A549 (cell line): ENCODE results near the gene SUPT4H1. TPM values are rescaled to one million over a fixed set of nuclear protein-coding genes. Genes with fewer than 3 reads are reported as not detected.

Experiments
- ATAC-seq, 2 experiments: fragments of 200-7000 bp in 1 of 2; fragments of >200 bp in 1 of 2; cut with Nextera tagmentation in 1 of 2; cut with Tn5 transposase in 1 of 2; 3 replicates each; pipeline versions ENCODE4 v1.8.0 to v1.9.1; 2018 to 2020; ENCODE audit warnings: mild to moderate bottlenecking in 1 of 2, moderate library complexity in 1 of 2
- CTCF ChIA-PET: fragments of 300-600 bp; sonication (Branson Sonifier 250); formaldehyde crosslinking; extraction: SDS; loops from one replicate; lab custom pipeline; 2021; ENCODE audit warnings: antibody characterized with exemption, inconsistent platforms; lab: Yijun Ruan, JAX
- POLR2A ChIA-PET: fragments of 350-600 bp; formaldehyde crosslinking; extraction: SDS; loops from one replicate; lab custom pipeline; 2021; ENCODE audit warnings: antibody characterized with exemption, inconsistent platforms; lab: Yijun Ruan, JAX
- DNase-seq, 2 experiments: peaks; one replicate each; pipeline versions ENCODE4 v3.0.0 to v3.0.0-alpha.2; 2011 to 2016; ENCODE audit warnings: low read depth in 1 of 2, low spot score in 1 of 2
- FAIRE-seq: peaks from 2 replicates; lab custom pipeline; 2011; peaks lifted over from hg19 to GRCh38; lab: Jason Lieb, UNC
- H3K27ac ChIP-seq, 2 experiments: fragments of >200 bp; sonication (Bioruptor Twin); formaldehyde crosslinking; 3 replicates each; pipeline ENCODE4 v1.5.1; 2016 to 2017
- H3K4me1 ChIP-seq: fragments of >200 bp; sonication (Bioruptor Twin); formaldehyde crosslinking; 3 replicates; pipeline ENCODE4 v1.6.1; 2016
- H3K4me2 ChIP-seq: fragments of >200 bp; sonication (Bioruptor Twin); formaldehyde crosslinking; 3 replicates; pipeline ENCODE4 v1.6.1; 2016
- H3K4me3 ChIP-seq: fragments of >200 bp; sonication (Bioruptor Twin); formaldehyde crosslinking; 3 replicates; pipeline ENCODE4 v1.5.1; 2016
- H3K9me3 ChIP-seq: fragments of >200 bp; sonication (Bioruptor Twin); formaldehyde crosslinking; 3 replicates; pipeline ENCODE4 v1.6.1; 2016
- BHLHE40 ChIP-seq: IDR thresholded peaks from 2 replicates; pipeline ENCODE4 v1.6.1; 2012; ENCODE audit warnings: low read depth, low read length, inconsistent platforms
- CBX8 ChIP-seq: fragments of 200-600 bp; sonication (generic); IDR thresholded peaks from 2 replicates; pipeline ENCODE4 v1.6.1; 2016
- CEBPB ChIP-seq, 2 experiments: fragments of >200 bp in 1 of 2; sonication (Bioruptor Twin) in 1 of 2; formaldehyde crosslinking in 1 of 2; IDR thresholded peaks; 2 replicates each; pipeline ENCODE4 v1.6.1; 2012 to 2016
- CHD4 ChIP-seq: fragments of 200-600 bp; sonication (generic); IDR thresholded peaks from 2 replicates; pipeline ENCODE4 v1.6.1; 2016; ENCODE audit warnings: antibody characterized with exemption, mild to moderate bottlenecking, borderline replicate concordance
- EHMT2 ChIP-seq: fragments of 200-600 bp; sonication (generic); IDR thresholded peaks from 2 replicates; pipeline ENCODE4 v1.6.1; 2016; ENCODE audit warnings: antibody characterized with exemption, low read depth, mild to moderate bottlenecking, moderate library complexity
- FOSB ChIP-seq: fragments of 250-450 bp; sonication (Bioruptor Pico); IDR thresholded peaks from 2 replicates; pipeline ENCODE4 v1.5.0; 2020; ENCODE audit warnings: mild to moderate bottlenecking, moderate library complexity
- FOSL2 ChIP-seq, 2 experiments: fragments of 450-650 bp in 1 of 2; fragments of >200 bp in 1 of 2; sonication (Bioruptor Twin) in 1 of 2; formaldehyde crosslinking; IDR thresholded peaks; 2 replicates each; pipeline versions ENCODE4 v1.5.0 to v1.6.1; 2016 to 2020; ENCODE audit warnings: mild to moderate bottlenecking in 1 of 2, moderate library complexity in 1 of 2
- FOXS1 ChIP-seq: fragments of 250-450 bp; sonication (Bioruptor Pico); IDR thresholded peaks from 2 replicates; pipeline ENCODE4 v1.5.0; 2020; ENCODE audit warnings: mild to moderate bottlenecking, moderate library complexity
- GATA3 ChIP-seq: IDR thresholded peaks from 2 replicates; pipeline ENCODE4 v1.6.1; 2012; ENCODE audit warnings: borderline replicate concordance
- HES2 ChIP-seq: fragments of >200 bp; sonication (Bioruptor Twin); formaldehyde crosslinking; IDR thresholded peaks from 2 replicates; pipeline ENCODE4 v1.6.1; 2016
- HOXA7 ChIP-seq: fragments of 250-450 bp; sonication (Bioruptor Pico); IDR thresholded peaks from 2 replicates; pipeline ENCODE4 v1.5.0; 2020; ENCODE audit warnings: mild to moderate bottlenecking, moderate library complexity
- KDM1A ChIP-seq: fragments of 200-600 bp; sonication (generic); IDR thresholded peaks from 2 replicates; pipeline ENCODE4 v1.6.1; 2016; ENCODE audit warnings: low read depth, mild to moderate bottlenecking
- MAFK ChIP-seq: fragments of 450-650 bp; IDR thresholded peaks from 2 replicates; pipeline ENCODE4 v1.6.1; 2014; ENCODE audit not compliant: partially characterized antibody
- MAZ ChIP-seq: fragments of 150-350 bp; IDR thresholded peaks from 2 replicates; pipeline ENCODE4 v1.6.1; 2014; ENCODE audit warnings: antibody characterized with exemption, low read depth, low read length, borderline replicate concordance
- NPAS2 ChIP-seq: fragments of 250-450 bp; sonication (Bioruptor Pico); IDR thresholded peaks from 2 replicates; pipeline ENCODE4 v1.8.0; 2022; ENCODE audit warnings: mild to moderate bottlenecking, moderate library complexity, borderline replicate concordance
- POLR2AphosphoS2 ChIP-seq: conservative IDR thresholded peaks from 2 replicates; pipeline ENCODE4 v1.6.1; 2012; ENCODE audit warnings: low read length, improper control_type of control experiment, inconsistent platforms
- RCOR1 ChIP-seq: fragments of 150-350 bp; IDR thresholded peaks from 2 replicates; pipeline ENCODE4 v1.6.1; 2014; ENCODE audit warnings: antibody characterized with exemption, low read length, low read depth
- TFCP2L1 ChIP-seq: fragments of 250-450 bp; sonication (Bioruptor Pico); IDR thresholded peaks from 2 replicates; pipeline ENCODE4 v1.5.0; 2021; ENCODE audit warnings: mild to moderate bottlenecking
- ZC3H11A ChIP-seq: fragments of 450-650 bp; IDR thresholded peaks from 2 replicates; pipeline ENCODE4 v1.6.1; 2014; ENCODE audit warnings: antibody characterized with exemption, mild to moderate bottlenecking
- ZSCAN20 ChIP-seq: fragments of 250-450 bp; sonication (Bioruptor Pico); IDR thresholded peaks from 2 replicates; pipeline ENCODE4 v1.8.0; 2022; ENCODE audit warnings: mild to moderate bottlenecking, moderate library complexity
- WGBS: methylation state at CpG from one replicate; pipeline ENCODE4 v1.1.6; 2017; ENCODE audit errors: missing lambda C conversion rate; 5-methylcytosine and 5-hydroxymethylcytosine counted together
- polyA plus RNA-seq, 4 experiments: library from polyadenylated mRNA; depleted of rRNA in 3 of 4; stranded (reverse); fragments of >200 nt; fragmentation: RNase III in 1 of 4; extraction: RNeasy Plus Mini Kit Qiagen cat#74134 plus additional on column Dnase treatment in 1 of 4; gene quantifications; 2 replicates in 3 of 4; 3 replicates in 1 of 4; pipeline ENCODE4 v1.2.3, GENCODE V29; 2011 to 2017
- TF ChIP-seq, protein P1 (sequence below): fragments of 250-450 bp; sonication (Bioruptor Pico); IDR thresholded peaks from 2 replicates; pipeline ENCODE4 v1.5.0; 2020; ENCODE audit warnings: low read depth, mild to moderate bottlenecking, moderate library complexity
- TF ChIP-seq, protein P2 (sequence below): fragments of >200 bp; sonication (Bioruptor Twin); formaldehyde crosslinking; IDR thresholded peaks from 3 replicates; pipeline ENCODE4 v1.5.1; 2016
- TF ChIP-seq, protein P3 (sequence below): IDR thresholded peaks from 2 replicates; pipeline ENCODE4 v1.6.1; 2012
- TF ChIP-seq, protein P4 (sequence below): fragments of 450-650 bp; IDR thresholded peaks from 2 replicates; pipeline ENCODE4 v1.6.1; 2014; ENCODE audit warnings: antibody characterized with exemption
- TF ChIP-seq, protein P5 (sequence below): IDR thresholded peaks from 2 replicates; pipeline ENCODE4 v1.6.1; 2012; ENCODE audit warnings: low read depth, borderline replicate concordance
- TF ChIP-seq, protein P6 (sequence below): IDR thresholded peaks from 2 replicates; pipeline ENCODE4 v1.6.1; 2012

SUPT4H1 gene
- polyA plus RNA-seq, 2 of the 4 experiments (the other 2 are of a cell fraction) = 123 to 241 TPM

DNA sequence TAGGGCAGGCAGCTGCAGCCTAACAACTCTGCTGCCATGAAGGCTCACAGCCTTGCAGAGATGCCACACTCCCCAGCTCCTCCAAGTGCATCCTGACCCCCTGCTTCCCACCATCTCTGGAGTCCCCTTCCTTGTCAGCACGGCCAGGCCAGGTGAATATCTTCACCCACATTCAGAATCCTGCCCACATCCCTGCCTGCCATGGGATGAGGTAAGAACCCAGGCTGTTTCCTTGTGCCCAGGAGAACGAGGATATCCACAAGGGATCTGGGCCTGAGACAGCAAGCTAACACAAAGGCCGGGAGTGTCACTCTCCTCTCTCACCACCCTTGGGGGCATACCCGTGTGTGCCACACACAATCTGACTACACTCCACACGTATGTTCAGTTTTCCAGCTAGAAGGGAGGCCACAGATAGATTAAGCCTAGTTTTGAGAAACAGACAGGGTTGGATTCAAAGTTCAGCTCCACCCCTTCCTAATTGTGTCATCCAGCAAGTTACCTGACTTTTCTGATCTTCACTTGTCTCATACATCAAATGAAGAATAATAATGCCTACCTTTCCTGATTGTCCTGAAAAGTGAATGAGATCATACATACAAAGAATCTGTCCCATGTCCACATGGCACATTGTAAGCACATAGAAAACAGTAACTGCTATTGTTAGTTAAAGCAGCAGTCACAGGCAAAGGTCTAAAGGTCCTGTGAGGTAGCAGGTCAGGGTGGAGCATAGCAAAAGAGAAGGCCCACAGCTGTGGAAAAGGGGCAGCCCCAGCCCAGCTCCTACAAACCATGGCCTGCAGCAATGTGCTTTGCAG lies 17.4 kb upstream of the SUPT4H1 start:
- Histone ChIP-seq H3K9me3 (no peaks in the 10 kb centered on the region), H3K4me1 (peaks cover 10% of the 10 kb centered on the region), H3K27ac (no peak overlapping the region), H3K4me3 (no peak overlapping the region), H3K4me2 (no peak overlapping the region)
- ChIA-PET CTCF (interaction anchor here (0.6 to 3.3 kb wide), 9 partner anchors 9 to 87 kb away, joined by 3 to 11 read pairs (median 5); partner anchors contain the start of genes RNF43 and SUPT4H1), POLR2A (interaction anchor here (1.3 kb wide), 1 partner anchor 18 kb away, joined by 6 read pairs; the partner anchor contains the start of gene SUPT4H1)
- FAIRE-seq (no peak), DNase-seq (no peak), ATAC-seq (no peak)
- TF ChIP-seq, protein P1, sequence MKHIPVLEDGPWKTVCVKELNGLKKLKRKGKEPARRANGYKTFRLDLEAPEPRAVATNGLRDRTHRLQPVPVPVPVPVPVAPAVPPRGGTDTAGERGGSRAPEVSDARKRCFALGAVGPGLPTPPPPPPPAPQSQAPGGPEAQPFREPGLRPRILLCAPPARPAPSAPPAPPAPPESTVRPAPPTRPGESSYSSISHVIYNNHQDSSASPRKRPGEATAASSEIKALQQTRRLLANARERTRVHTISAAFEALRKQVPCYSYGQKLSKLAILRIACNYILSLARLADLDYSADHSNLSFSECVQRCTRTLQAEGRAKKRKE = no peak
- TF ChIP-seq MAFK = no peak
- no peak for TF ChIP-seq HOXA7
- TF ChIP-seq TFCP2L1 = no peak
- no peak for TF ChIP-seq CBX8
- TF ChIP-seq KDM1A = no peak
- TF ChIP-seq HES2 = no peak
- TF ChIP-seq, protein P2, sequence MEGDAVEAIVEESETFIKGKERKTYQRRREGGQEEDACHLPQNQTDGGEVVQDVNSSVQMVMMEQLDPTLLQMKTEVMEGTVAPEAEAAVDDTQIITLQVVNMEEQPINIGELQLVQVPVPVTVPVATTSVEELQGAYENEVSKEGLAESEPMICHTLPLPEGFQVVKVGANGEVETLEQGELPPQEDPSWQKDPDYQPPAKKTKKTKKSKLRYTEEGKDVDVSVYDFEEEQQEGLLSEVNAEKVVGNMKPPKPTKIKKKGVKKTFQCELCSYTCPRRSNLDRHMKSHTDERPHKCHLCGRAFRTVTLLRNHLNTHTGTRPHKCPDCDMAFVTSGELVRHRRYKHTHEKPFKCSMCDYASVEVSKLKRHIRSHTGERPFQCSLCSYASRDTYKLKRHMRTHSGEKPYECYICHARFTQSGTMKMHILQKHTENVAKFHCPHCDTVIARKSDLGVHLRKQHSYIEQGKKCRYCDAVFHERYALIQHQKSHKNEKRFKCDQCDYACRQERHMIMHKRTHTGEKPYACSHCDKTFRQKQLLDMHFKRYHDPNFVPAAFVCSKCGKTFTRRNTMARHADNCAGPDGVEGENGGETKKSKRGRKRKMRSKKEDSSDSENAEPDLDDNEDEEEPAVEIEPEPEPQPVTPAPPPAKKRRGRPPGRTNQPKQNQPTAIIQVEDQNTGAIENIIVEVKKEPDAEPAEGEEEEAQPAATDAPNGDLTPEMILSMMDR = no peak
- TF ChIP-seq FOXS1 (CRISPR knock-in tag) = no peak
- TF ChIP-seq NPAS2 (CRISPR knock-in tag) = no peak
- no peak for TF ChIP-seq MAZ
- TF ChIP-seq FOSB (CRISPR knock-in tag) = no peak
- no peak for TF ChIP-seq CEBPB (IDR thresholded peaks at IDR 0.05)
- no peak for TF ChIP-seq EHMT2
- TF ChIP-seq GATA3 = no peak
- TF ChIP-seq, protein P3, sequence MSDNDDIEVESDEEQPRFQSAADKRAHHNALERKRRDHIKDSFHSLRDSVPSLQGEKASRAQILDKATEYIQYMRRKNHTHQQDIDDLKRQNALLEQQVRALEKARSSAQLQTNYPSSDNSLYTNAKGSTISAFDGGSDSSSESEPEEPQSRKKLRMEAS = no peak
- TF ChIP-seq ZSCAN20 (CRISPR knock-in tag) = no peak
- TF ChIP-seq, protein P4, sequence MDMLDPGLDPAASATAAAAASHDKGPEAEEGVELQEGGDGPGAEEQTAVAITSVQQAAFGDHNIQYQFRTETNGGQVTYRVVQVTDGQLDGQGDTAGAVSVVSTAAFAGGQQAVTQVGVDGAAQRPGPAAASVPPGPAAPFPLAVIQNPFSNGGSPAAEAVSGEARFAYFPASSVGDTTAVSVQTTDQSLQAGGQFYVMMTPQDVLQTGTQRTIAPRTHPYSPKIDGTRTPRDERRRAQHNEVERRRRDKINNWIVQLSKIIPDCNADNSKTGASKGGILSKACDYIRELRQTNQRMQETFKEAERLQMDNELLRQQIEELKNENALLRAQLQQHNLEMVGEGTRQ = no peak
- WGBS = 50% methylated on average over 5 of the region's 5 CpGs

GRCh38 chr17:58368860-58369213 lies 16.8 kb upstream of the SUPT4H1 start:
- H3K9me3 ChIP-seq = no peaks in the 10 kb centered on the region
- CTCF ChIA-PET = interaction anchor here (0.9 to 3.3 kb wide), 4 partner anchors 9 to 17 kb away, joined by 3 to 11 read pairs (median 6); partner anchors contain the start of gene SUPT4H1
- ATAC-seq (no peak), FAIRE-seq (no peak), DNase-seq (no peak)
- no peak overlapping the region for H3K27ac ChIP-seq
- POLR2A ChIA-PET = interaction anchor here (1.3 kb wide), 1 partner anchor 17 kb away, joined by 6 read pairs; the partner anchor contains the start of gene SUPT4H1
- peaks cover 16% of the 10 kb centered on the region for H3K4me1 ChIP-seq
- no peak overlapping the region for H3K4me2 ChIP-seq
- WGBS = 82% methylated on average over 3 of the region's 3 CpGs
- no peak overlapping the region for H3K4me3 ChIP-seq
- TF ChIP-seq RCOR1 = no peak

DNA sequence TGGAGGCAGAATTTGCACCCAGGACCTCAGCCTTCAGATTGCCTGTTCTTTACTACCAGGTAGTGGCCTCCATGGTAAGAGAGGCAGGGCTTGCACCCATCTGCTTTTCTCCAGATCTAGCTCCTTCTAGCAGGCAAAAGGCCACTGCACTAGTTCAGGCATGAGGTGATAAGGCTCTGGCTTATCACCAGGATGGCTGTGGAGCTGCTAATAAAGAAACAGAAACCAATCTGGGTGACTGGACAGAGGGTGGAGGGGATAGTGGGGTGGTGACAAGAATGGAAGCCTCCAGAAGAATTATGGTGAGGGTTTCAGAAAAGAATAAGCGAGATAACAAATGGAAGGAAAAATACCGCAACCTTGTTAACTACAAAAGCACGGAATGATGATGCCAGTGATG lies 15.5 kb upstream of the SUPT4H1 start:
- Histone ChIP-seq H3K4me3 (no peak overlapping the region), H3K4me2 (no peak overlapping the region), H3K27ac (no peak overlapping the region), H3K9me3 (no peaks in the 10 kb centered on the region), H3K4me1 (peaks cover 17% of the 10 kb centered on the region)
- ATAC-seq (no peak), DNase-seq (no peak), FAIRE-seq (no peak)
- 84% methylated on average over 3 of the region's 3 CpGs for WGBS
- ChIA-PET CTCF (interaction anchor here (0.7 to 3.3 kb wide), 3 partner anchors 11 to 50 kb away, joined by 3 to 11 read pairs (median 10); partner anchors contain the start of gene SUPT4H1), POLR2A (interaction anchor here (1.2 kb wide), 1 partner anchor 15 kb away, joined by 6 read pairs; the partner anchor contains the start of gene SUPT4H1)
- TF ChIP-seq POLR2AphosphoS2 (no peak), CHD4 (no peak), EHMT2 (no peak), BHLHE40 (no peak), FOSL2 (IDR thresholded peaks at IDR 0.05) (no peak), FOSL2 (CRISPR knock-in tag; IDR thresholded peaks at IDR 0.05) (no peak), ZC3H11A (no peak)
- TF ChIP-seq, protein P5, sequence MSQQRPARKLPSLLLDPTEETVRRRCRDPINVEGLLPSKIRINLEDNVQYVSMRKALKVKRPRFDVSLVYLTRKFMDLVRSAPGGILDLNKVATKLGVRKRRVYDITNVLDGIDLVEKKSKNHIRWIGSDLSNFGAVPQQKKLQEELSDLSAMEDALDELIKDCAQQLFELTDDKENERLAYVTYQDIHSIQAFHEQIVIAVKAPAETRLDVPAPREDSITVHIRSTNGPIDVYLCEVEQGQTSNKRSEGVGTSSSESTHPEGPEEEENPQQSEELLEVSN = no peak
- TF ChIP-seq, protein P6, sequence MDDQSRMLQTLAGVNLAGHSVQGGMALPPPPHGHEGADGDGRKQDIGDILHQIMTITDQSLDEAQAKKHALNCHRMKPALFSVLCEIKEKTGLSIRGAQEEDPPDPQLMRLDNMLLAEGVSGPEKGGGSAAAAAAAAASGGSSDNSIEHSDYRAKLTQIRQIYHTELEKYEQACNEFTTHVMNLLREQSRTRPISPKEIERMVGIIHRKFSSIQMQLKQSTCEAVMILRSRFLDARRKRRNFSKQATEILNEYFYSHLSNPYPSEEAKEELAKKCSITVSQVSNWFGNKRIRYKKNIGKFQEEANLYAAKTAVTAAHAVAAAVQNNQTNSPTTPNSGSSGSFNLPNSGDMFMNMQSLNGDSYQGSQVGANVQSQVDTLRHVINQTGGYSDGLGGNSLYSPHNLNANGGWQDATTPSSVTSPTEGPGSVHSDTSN = no peak
